GM12878 (cell line): ENCODE data around the gene AGPAT4. TPM values are rescaled to one million over a fixed set of nuclear protein-coding genes. Genes with fewer than 3 reads are reported as not detected.

Experiments used
- ATAC-seq: fragments of 200-7000 bp; cut with Tn5 transposase; 3 replicates; pipeline ENCODE4 v1.9.1; 2020; ENCODE audit warnings: mild to moderate bottlenecking, moderate library complexity
- BruUV-seq: library from RNA; stranded (reverse); fragments of 400-500 nt; replicated peaks from 2 replicates; lab custom pipeline; 2021; lab: Mats Ljungman, UMichigan
- CTCF ChIA-PET: fragments of 300-600 bp; sonication (Branson Sonifier 250); formaldehyde crosslinking; extraction: SDS; loops from one replicate; lab custom pipeline; 2021; ENCODE audit warnings: inconsistent platforms; lab: Yijun Ruan, JAX
- POLR2A ChIA-PET: fragments of 350-600 bp; formaldehyde crosslinking; extraction: SDS; loops from one replicate; lab custom pipeline; 2021; ENCODE audit warnings: inconsistent platforms; lab: Charles Lee
- RAD21 ChIA-PET: fragments of 300-600 bp; sonication (Branson Sonifier 250); formaldehyde crosslinking; loops from one replicate; lab custom pipeline; 2023; ENCODE audit warnings: antibody characterized with exemption; ENCODE audit not compliant: unreplicated experiment; lab: Charles Lee
- SMC1A ChIA-PET: fragments of 300-600 bp; sonication (Branson Sonifier 250); formaldehyde crosslinking; loops from one replicate; lab custom pipeline; 2023; ENCODE audit not compliant: unreplicated experiment, uncharacterized antibody; lab: Charles Lee
- DNase-seq: peaks from one replicate; pipeline ENCODE4 v3.0.0-alpha.2; 2011; ENCODE audit warnings: low read depth, low spot score
- FAIRE-seq: peaks from 3 replicates; lab custom pipeline; 2011; peaks lifted over from hg19 to GRCh38; lab: Jason Lieb, UNC
- H2AFZ ChIP-seq: 2 replicates; pipeline ENCODE4 v1.6.0; 2011; ENCODE audit warnings: low read depth, low read length, control low read depth; ENCODE audit not compliant: control insufficient read depth
- H3K27ac ChIP-seq: 2 replicates; pipeline ENCODE4 v1.5.1; 2011; ENCODE audit warnings: control low read depth; ENCODE audit not compliant: control insufficient read depth, insufficient read depth
- H3K27me3 ChIP-seq, 2 experiments: replicated peaks in 1 of 2; 2 replicates each; pipeline versions ENCODE4 v1.6.0 to v1.6.1; 2011; ENCODE audit warnings: low read length in 1 of 2; ENCODE audit not compliant: control insufficient read depth in 2 of 2, insufficient read depth in 2 of 2
- H3K36me3 ChIP-seq, 2 experiments: 2 replicates each; pipeline ENCODE4 v1.5.1; 2011; ENCODE audit warnings: low read length in 1 of 2; ENCODE audit not compliant: control insufficient read depth in 2 of 2, insufficient read depth in 2 of 2
- H3K4me1 ChIP-seq: 2 replicates; pipeline ENCODE4 v1.6.1; 2011; ENCODE audit warnings: mild to moderate bottlenecking, low read length, moderate library complexity, mixed read lengths; ENCODE audit not compliant: control insufficient read depth, insufficient read depth
- H3K4me2 ChIP-seq: 2 replicates; pipeline ENCODE4 v1.6.0; 2011; ENCODE audit warnings: control low read depth; ENCODE audit not compliant: control insufficient read depth, insufficient read depth
- H3K4me3 ChIP-seq: fragments of 200-600 bp; sonication (generic); 2 replicates; pipeline ENCODE4 v1.5.1; 2016
- H3K79me2 ChIP-seq: 2 replicates; pipeline ENCODE4 v1.6.0; 2011; ENCODE audit warnings: low read length; ENCODE audit not compliant: control insufficient read depth, insufficient read depth
- H3K9ac ChIP-seq: 2 replicates; pipeline ENCODE4 v1.8.0; 2011; ENCODE audit warnings: low read length, control low read depth, mixed read lengths; ENCODE audit not compliant: control insufficient read depth, insufficient read depth
- H3K9me3 ChIP-seq: replicated peaks from 3 replicates; pipeline ENCODE4 v1.5.1; 2011; ENCODE audit warnings: mild to moderate bottlenecking, low read length; ENCODE audit not compliant: control insufficient read depth, insufficient read depth
- H4K20me1 ChIP-seq: 2 replicates; pipeline ENCODE4 v1.6.0; 2011; ENCODE audit not compliant: control insufficient read depth, insufficient read depth
- EED ChIP-seq: sonication (generic); IDR thresholded peaks from 2 replicates; pipeline ENCODE4 v1.6.1; 2016; ENCODE audit warnings: antibody characterized with exemption, low read depth
- JUNB ChIP-seq: IDR thresholded peaks from 2 replicates; pipeline ENCODE4 v1.6.1; 2016; ENCODE audit warnings: antibody characterized with exemption, mild to moderate bottlenecking
- KLF5 ChIP-seq: fragments of 450-650 bp; IDR thresholded peaks from 2 replicates; pipeline ENCODE4 v1.6.1; 2014; ENCODE audit warnings: mild to moderate bottlenecking; ENCODE audit not compliant: partially characterized antibody
- LARP7 ChIP-seq: fragments of 450-650 bp; IDR thresholded peaks from 2 replicates; pipeline ENCODE4 v1.6.1; 2017; ENCODE audit warnings: mild to moderate bottlenecking
- MEF2B ChIP-seq: fragments of 450-650 bp; IDR thresholded peaks from 2 replicates; pipeline ENCODE4 v1.6.1; 2018; ENCODE audit warnings: mild to moderate bottlenecking, moderate library complexity; ENCODE audit not compliant: partially characterized antibody, poor library complexity, severe bottlenecking
- RCOR1 ChIP-seq: conservative IDR thresholded peaks from 2 replicates; pipeline ENCODE4 v1.6.1; 2012; ENCODE audit warnings: low read depth, low read length, improper control_type of control experiment
- SREBF1 ChIP-seq: IDR thresholded peaks from 2 replicates; pipeline ENCODE4 v1.6.1; 2012; ENCODE audit warnings: mild to moderate bottlenecking, low read length
- ZZZ3 ChIP-seq: IDR thresholded peaks from 2 replicates; pipeline ENCODE4 v1.6.1; 2011; ENCODE audit warnings: low read depth; ENCODE audit not compliant: control insufficient read depth, insufficient read length
- WGBS: methylation state at CpG from one replicate; pipeline ENCODE4 v1.1.6; 2016; ENCODE audit warnings: low lambda C conversion rate; ENCODE audit not compliant: insufficient replicate concordance, insufficient coverage; ENCODE audit errors: missing lambda C conversion rate; 5-methylcytosine and 5-hydroxymethylcytosine counted together
- in situ Hi-C: fragments of 300-500 bp; cut with MboI; formaldehyde crosslinking; loops from 9 replicates; pipeline ENCODE4 v1.14.3; 2018; ENCODE audit warnings: mixed read lengths
- intact Hi-C: fragments of 100-400 bp; cut with micrococcal nuclease; formaldehyde crosslinking; loops from one replicate; pipeline ENCODE4 v1.14.2; 2022; ENCODE audit not compliant: unreplicated experiment
- polyA plus RNA-seq, 11 experiments: library from polyadenylated mRNA; depleted of rRNA in 4 of 11; unstranded in 6 of 11; stranded (reverse) in 5 of 11; fragments of >200 nt; fragmentation: Nextera tagmentation in 4 of 11; fragmentation: Illumina TruSeq in 1 of 11; extraction: Ambion mirVana in 4 of 11; extraction: Trizol in 1 of 11; gene quantifications; 1 replicate in 1 of 11; 2 replicates in 10 of 11; pipeline versions ENCODE4 v1.2.1 to v1.2.3, GENCODE V29; 2011 to 2016; ENCODE audit warnings: inconsistent platforms in 2 of 11, missing spikeins in 2 of 11, low read depth in 1 of 11
- total RNA-seq, 4 experiments: library from RNA; depleted of rRNA in 3 of 4; stranded (reverse); fragments of >200 nt in 3 of 4; fragmentation: Illumina TruSeq in 1 of 4; extraction: Trizol in 1 of 4; gene quantifications; 2 replicates each; pipeline versions ENCODE4 v1.2.1 to v1.2.3, GENCODE V29; 2013 to 2021
- TF ChIP-seq, protein P1 (sequence below): fragments of 450-650 bp; formaldehyde crosslinking; IDR thresholded peaks from 2 replicates; pipeline ENCODE4 v1.4.0; 2022; ENCODE audit warnings: mild to moderate bottlenecking, moderate library complexity
- TF ChIP-seq, protein P2 (sequence below): IDR thresholded peaks from 2 replicates; pipeline ENCODE4 v1.6.1; 2012; ENCODE audit warnings: improper control_type of control experiment, low read depth, low read length; ENCODE audit not compliant: insufficient replicate concordance
- TF ChIP-seq, protein P3 (sequence below): fragments of 450-650 bp; IDR thresholded peaks from 2 replicates; pipeline ENCODE4 v1.6.1; 2016; ENCODE audit warnings: mild to moderate bottlenecking

AGPAT4 gene
- total and polyA plus RNA-seq, 10 of the 15 experiments (the other 5 are each of a cell fraction or from before 2014, with no cell fraction given) = 0.34 to 2.2 (median 1.3) TPM

DNA sequence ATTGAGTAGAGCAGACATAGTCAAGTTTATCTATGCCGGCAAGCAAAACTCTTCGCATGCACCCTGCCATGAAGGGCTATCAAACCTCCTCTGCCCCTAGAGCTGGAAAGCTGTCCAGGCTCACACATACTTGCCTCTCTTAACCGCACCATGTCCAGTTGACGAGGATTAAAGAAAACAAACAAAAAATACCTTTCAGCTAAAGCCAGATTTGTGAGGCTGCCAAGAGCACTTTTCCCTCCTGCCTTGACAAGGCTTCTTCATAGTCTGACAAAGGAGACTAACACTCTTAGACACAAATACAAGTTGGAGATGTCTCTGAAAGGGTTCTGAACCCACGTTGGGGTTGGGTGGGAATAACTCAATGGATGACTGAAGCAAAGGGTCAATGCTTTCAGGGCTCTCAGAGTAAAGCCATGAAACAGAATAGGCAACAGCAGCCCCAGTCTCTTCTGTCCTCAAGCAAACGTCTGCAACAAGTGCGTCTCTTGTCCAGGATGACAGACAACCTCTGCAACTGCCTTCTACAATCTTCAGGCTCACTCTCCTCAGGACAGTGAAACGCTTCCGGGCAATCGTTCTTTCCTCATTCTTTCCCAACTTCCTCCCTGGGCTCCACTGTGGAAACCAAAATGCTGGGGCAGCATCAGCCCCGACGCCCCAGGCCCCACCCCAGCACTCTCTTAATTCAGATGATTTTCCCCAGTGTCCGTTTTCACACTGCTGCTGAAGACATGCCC lies 57.8 kb downstream of the AGPAT4 start:
- in situ Hi-C loops (no loop called here), intact Hi-C loops (no loop called here)
- ChIA-PET POLR2A (no interaction called here), CTCF (no interaction called here), RAD21 (no interaction called here), SMC1A (interaction anchor here (0.8 kb wide), 1 partner anchor 8 kb away, joined by 3 read pairs; no protein-coding TSS in a partner anchor)
- ATAC-seq (no peak), DNase-seq (no peak), FAIRE-seq (no peak)
- Histone ChIP-seq H3K9ac (no peak overlapping the region), H2AFZ (no peak overlapping the region), H3K4me3 (no peak overlapping the region), H3K9me3 (no peaks in the 10 kb centered on the region), H3K36me3 (no peaks in the 10 kb centered on the region), H3K4me1 (no peaks in the 10 kb centered on the region), H3K79me2 (no peaks in the 10 kb centered on the region), H3K27ac (no peak overlapping the region), H3K4me2 (no peak overlapping the region), H3K27me3 (no peaks in the 10 kb centered on the region), H4K20me1 (no peaks in the 10 kb centered on the region)
- WGBS = 82% methylated on average over 13 of the region's 13 CpGs
- no TSS peak for BruUV-seq
- TF ChIP-seq, protein P1, sequence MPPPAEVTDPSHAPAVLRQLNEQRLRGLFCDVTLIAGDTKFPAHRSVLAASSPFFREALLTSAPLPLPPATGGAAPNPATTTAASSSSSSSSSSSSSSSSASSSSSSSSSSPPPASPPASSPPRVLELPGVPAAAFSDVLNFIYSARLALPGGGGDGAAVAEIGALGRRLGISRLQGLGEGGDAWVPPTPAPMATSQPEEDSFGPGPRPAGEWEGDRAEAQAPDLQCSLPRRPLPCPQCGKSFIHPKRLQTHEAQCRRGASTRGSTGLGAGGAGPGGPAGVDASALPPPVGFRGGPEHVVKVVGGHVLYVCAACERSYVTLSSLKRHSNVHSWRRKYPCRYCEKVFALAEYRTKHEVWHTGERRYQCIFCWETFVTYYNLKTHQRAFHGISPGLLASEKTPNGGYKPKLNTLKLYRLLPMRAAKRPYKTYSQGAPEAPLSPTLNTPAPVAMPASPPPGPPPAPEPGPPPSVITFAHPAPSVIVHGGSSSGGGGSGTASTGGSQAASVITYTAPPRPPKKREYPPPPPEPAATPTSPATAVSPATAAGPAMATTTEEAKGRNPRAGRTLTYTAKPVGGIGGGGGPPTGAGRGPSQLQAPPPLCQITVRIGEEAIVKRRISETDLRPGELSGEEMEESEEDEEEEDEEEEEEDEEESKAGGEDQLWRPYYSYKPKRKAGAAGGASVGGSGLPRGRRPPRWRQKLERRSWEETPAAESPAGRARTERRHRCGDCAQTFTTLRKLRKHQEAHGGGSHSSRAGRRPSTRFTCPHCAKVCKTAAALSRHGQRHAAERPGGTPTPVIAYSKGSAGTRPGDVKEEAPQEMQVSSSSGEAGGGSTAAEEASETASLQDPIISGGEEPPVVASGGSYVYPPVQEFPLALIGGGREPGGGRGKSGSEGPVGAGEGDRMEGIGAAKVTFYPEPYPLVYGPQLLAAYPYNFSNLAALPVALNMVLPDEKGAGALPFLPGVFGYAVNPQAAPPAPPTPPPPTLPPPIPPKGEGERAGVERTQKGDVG (CRISPR knock-in tag) = no peak
- no peak for TF ChIP-seq MEF2B
- no peak for TF ChIP-seq LARP7
- no peak for TF ChIP-seq ZZZ3
- TF ChIP-seq SREBF1 = no peak
- no peak for TF ChIP-seq EED
- TF ChIP-seq, protein P2, sequence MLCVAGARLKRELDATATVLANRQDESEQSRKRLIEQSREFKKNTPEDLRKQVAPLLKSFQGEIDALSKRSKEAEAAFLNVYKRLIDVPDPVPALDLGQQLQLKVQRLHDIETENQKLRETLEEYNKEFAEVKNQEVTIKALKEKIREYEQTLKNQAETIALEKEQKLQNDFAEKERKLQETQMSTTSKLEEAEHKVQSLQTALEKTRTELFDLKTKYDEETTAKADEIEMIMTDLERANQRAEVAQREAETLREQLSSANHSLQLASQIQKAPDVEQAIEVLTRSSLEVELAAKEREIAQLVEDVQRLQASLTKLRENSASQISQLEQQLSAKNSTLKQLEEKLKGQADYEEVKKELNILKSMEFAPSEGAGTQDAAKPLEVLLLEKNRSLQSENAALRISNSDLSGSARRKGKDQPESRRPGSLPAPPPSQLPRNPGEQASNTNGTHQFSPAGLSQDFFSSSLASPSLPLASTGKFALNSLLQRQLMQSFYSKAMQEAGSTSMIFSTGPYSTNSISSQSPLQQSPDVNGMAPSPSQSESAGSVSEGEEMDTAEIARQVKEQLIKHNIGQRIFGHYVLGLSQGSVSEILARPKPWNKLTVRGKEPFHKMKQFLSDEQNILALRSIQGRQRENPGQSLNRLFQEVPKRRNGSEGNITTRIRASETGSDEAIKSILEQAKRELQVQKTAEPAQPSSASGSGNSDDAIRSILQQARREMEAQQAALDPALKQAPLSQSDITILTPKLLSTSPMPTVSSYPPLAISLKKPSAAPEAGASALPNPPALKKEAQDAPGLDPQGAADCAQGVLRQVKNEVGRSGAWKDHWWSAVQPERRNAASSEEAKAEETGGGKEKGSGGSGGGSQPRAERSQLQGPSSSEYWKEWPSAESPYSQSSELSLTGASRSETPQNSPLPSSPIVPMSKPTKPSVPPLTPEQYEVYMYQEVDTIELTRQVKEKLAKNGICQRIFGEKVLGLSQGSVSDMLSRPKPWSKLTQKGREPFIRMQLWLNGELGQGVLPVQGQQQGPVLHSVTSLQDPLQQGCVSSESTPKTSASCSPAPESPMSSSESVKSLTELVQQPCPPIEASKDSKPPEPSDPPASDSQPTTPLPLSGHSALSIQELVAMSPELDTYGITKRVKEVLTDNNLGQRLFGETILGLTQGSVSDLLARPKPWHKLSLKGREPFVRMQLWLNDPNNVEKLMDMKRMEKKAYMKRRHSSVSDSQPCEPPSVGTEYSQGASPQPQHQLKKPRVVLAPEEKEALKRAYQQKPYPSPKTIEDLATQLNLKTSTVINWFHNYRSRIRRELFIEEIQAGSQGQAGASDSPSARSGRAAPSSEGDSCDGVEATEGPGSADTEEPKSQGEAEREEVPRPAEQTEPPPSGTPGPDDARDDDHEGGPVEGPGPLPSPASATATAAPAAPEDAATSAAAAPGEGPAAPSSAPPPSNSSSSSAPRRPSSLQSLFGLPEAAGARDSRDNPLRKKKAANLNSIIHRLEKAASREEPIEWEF = no peak
- TF ChIP-seq, protein P3, sequence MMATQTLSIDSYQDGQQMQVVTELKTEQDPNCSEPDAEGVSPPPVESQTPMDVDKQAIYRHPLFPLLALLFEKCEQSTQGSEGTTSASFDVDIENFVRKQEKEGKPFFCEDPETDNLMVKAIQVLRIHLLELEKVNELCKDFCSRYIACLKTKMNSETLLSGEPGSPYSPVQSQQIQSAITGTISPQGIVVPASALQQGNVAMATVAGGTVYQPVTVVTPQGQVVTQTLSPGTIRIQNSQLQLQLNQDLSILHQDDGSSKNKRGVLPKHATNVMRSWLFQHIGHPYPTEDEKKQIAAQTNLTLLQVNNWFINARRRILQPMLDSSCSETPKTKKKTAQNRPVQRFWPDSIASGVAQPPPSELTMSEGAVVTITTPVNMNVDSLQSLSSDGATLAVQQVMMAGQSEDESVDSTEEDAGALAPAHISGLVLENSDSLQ = no peak
- TF ChIP-seq KLF5 = no peak
- TF ChIP-seq RCOR1 = no peak
- no peak for TF ChIP-seq JUNB
